CD14-positive monocyte (primary cell): ENCODE data around the gene AP2B1. TPM values are rescaled to one million over a fixed set of nuclear protein-coding genes. Genes with fewer than 3 reads are reported as not detected.

ENCODE experiments used
- DNase-seq, 3 donors: peaks; one replicate each; pipeline ENCODE4 v3.0.0-alpha.2; 2011 to 2022
- H2AFZ ChIP-seq: 2 replicates; pipeline ENCODE4 v1.6.0; 2012; ENCODE audit warnings: mild to moderate bottlenecking, low read depth, low read length, inconsistent platforms; ENCODE audit not compliant: insufficient read depth, poor library complexity, severe bottlenecking
- H3K27ac ChIP-seq, 2 donors: 1 replicate in 1 of 2; 2 replicates in 1 of 2; pipeline ENCODE4 v1.5.1; 2012 to 2013; ENCODE audit warnings: low read length in 2 of 2, control low read depth in 1 of 2, inconsistent platforms in 1 of 2, low read depth in 1 of 2, mild to moderate bottlenecking in 1 of 2
- H3K27me3 ChIP-seq, 2 donors: one replicate each; pipeline versions ENCODE4 v1.6.0 to v1.6.1; 2011 to 2013; ENCODE audit warnings: low read length in 2 of 2; ENCODE audit not compliant: control insufficient read depth in 2 of 2, insufficient read depth in 2 of 2
- H3K36me3 ChIP-seq, 2 donors: replicated peaks in 1 of 2; 1 replicate in 1 of 2; 2 replicates in 1 of 2; pipeline versions ENCODE4 v1.5.1 to v1.6.1; 2012 to 2013; ENCODE audit warnings: low read length in 2 of 2, control low read depth in 1 of 2, inconsistent platforms in 1 of 2, mild to moderate bottlenecking in 1 of 2; ENCODE audit not compliant: insufficient read depth in 2 of 2, control insufficient read depth in 1 of 2
- H3K4me1 ChIP-seq, 2 donors: 1 replicate in 1 of 2; 2 replicates in 1 of 2; pipeline versions ENCODE4 v1.5.1 to v1.6.1; 2012 to 2013; ENCODE audit warnings: low read length in 2 of 2, control low read depth in 1 of 2, inconsistent platforms in 1 of 2, mild to moderate bottlenecking in 1 of 2, moderate library complexity in 1 of 2; ENCODE audit not compliant: insufficient read depth in 2 of 2, control insufficient read depth in 1 of 2
- H3K4me2 ChIP-seq: replicated peaks from 2 replicates; pipeline ENCODE3; 2012; ENCODE audit warnings: low read length, moderate library complexity, mild to moderate bottlenecking; ENCODE audit not compliant: poor library complexity, severe bottlenecking; ENCODE audit errors: extremely low read depth
- H3K4me3 ChIP-seq, 3 experiments: fragments of 200-600 bp in 1 of 3; sonication (generic) in 1 of 3; replicated peaks in 1 of 3; 1 replicate in 2 of 3; 2 replicates in 1 of 3; pipeline ENCODE4 v1.5.1; 2011 to 2013; ENCODE audit warnings: low read length in 3 of 3, mild to moderate bottlenecking in 3 of 3, control low read depth in 2 of 3, low read depth in 2 of 3, inconsistent platforms in 1 of 3, moderate library complexity in 1 of 3
- H3K79me2 ChIP-seq: 2 replicates; pipeline ENCODE4 v1.6.0; 2012; ENCODE audit warnings: mild to moderate bottlenecking, control low read depth, inconsistent platforms, low read length, moderate library complexity; ENCODE audit not compliant: insufficient read depth
- H3K9ac ChIP-seq: 2 replicates; pipeline ENCODE4 v1.6.0; 2017; ENCODE audit warnings: low read length, mild to moderate bottlenecking; ENCODE audit not compliant: insufficient read depth, poor library complexity, severe bottlenecking
- H3K9me3 ChIP-seq, 2 donors: replicated peaks in 1 of 2; 1 replicate in 1 of 2; 2 replicates in 1 of 2; pipeline versions ENCODE4 v1.5.1 to v1.6.1; 2012 to 2013; ENCODE audit warnings: low read length in 2 of 2, control low read depth in 1 of 2; ENCODE audit not compliant: control insufficient read depth in 1 of 2, insufficient read depth in 1 of 2
- H4K20me1 ChIP-seq: 2 replicates; pipeline ENCODE4 v1.6.0; 2012; ENCODE audit warnings: mild to moderate bottlenecking, low read length, control low read depth, moderate library complexity; ENCODE audit not compliant: insufficient read depth
- H3K27ac Mint-ChIP-seq, 7 donors: one replicate each; pipeline ENCODE4 v1.8.0; 2020; ENCODE audit warnings: mild to moderate bottlenecking in 7 of 7, mixed read lengths in 7 of 7, moderate library complexity in 6 of 7, inconsistent platforms in 2 of 7
- H3K27me3 Mint-ChIP-seq, 3 donors: one replicate each; pipeline ENCODE4 v1.8.0; 2021 to 2022; ENCODE audit warnings: low read depth in 3 of 3, mild to moderate bottlenecking in 3 of 3, mixed read lengths in 3 of 3, moderate library complexity in 3 of 3, inconsistent platforms in 1 of 3
- H3K36me3 Mint-ChIP-seq, 2 donors: one replicate each; pipeline ENCODE4 v1.8.0; 2020; ENCODE audit warnings: mixed read lengths in 2 of 2, inconsistent platforms in 1 of 2, mild to moderate bottlenecking in 1 of 2
- H3K4me1 Mint-ChIP-seq: one replicate; pipeline ENCODE4 v1.8.0; 2020; ENCODE audit warnings: mild to moderate bottlenecking, mixed read lengths
- H3K4me3 Mint-ChIP-seq, 2 donors: one replicate each; pipeline ENCODE4 v1.8.0; 2020; ENCODE audit warnings: mild to moderate bottlenecking in 2 of 2, mixed read lengths in 2 of 2, moderate library complexity in 1 of 2
- H3K9me3 Mint-ChIP-seq, 7 donors: one replicate each; pipeline ENCODE4 v1.8.0; 2020 to 2022; ENCODE audit warnings: mixed read lengths in 7 of 7, mild to moderate bottlenecking in 6 of 7, moderate library complexity in 6 of 7, inconsistent platforms in 2 of 7
- WGBS: methylation state at CpG from one replicate; pipeline ENCODE4 v1.1.5; 2013; ENCODE audit warnings: missing lambda C conversion rate; ENCODE audit not compliant: insufficient coverage; 5-methylcytosine and 5-hydroxymethylcytosine counted together
- intact Hi-C, 2 donors: fragments of 100-400 bp; cut with micrococcal nuclease; formaldehyde crosslinking; loops; one replicate each; pipeline versions ENCODE4 v1.15.0 to v1.15.1; 2023
- polyA plus RNA-seq, 3 donors: library from polyadenylated mRNA; depleted of rRNA in 1 of 3; unstranded in 2 of 3; stranded (reverse) in 1 of 3; fragments of 300-500 nt in 2 of 3; fragments of >200 nt in 1 of 3; fragmentation: Illumina TruSeq in 2 of 3; gene quantifications; 1 replicate in 2 of 3; 2 replicates in 1 of 3; pipeline ENCODE4 v1.2.3, GENCODE V29; 2012 to 2021
- TF ChIP-seq, protein P1 (sequence below): fragments of 200-600 bp; IDR thresholded peaks from one replicate; pipeline ENCODE4 v1.8.0; 2022; ENCODE audit warnings: antibody characterized with exemption, mild to moderate bottlenecking

AP2B1 gene
- polyA plus RNA-seq, 3 donors, result 28.7 to 44.2 (median 29.4) TPM

DNA sequence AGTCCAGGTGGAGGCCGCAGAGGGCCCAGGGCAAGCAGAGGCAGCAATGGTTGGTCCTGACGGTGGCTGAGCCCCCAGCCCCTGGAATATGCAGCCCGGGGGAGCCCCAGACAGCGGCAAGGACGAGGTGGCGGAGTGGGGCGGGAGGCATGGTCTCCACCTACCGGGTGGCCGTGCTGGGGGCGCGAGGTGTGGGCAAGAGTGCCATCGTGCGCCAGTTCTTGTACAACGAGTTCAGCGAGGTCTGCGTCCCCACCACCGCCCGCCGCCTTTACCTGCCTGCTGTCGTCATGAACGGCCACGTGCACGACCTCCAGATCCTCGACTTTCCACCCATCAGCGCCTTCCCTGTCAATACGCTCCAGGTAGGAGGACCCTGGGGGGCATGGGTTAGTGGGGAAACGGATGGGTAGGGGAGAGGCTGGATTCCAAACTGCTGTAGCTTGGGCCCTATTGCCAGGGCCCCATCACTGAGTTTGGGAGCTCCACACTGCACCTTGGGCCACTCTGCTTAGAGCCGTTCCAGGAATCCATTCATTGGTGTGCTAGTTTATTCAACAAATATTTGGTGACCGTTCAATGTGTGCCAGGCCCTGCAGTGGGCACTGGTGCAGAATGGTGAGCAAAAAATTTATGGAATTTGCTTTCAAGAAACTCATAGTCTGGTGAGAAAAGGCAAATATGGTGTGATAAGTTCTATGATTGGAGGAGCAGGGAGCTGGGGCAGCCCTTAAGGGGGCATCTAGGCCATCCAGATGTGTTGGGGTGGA, 148.1 kb downstream of the AP2B1 start:
- H3K27ac Mint-ChIP-seq, result no peak overlapping the region
- H3K79me2 ChIP-seq, result no peaks in the 10 kb centered on the region
- intact Hi-C loops, result no loop called here

DNA sequence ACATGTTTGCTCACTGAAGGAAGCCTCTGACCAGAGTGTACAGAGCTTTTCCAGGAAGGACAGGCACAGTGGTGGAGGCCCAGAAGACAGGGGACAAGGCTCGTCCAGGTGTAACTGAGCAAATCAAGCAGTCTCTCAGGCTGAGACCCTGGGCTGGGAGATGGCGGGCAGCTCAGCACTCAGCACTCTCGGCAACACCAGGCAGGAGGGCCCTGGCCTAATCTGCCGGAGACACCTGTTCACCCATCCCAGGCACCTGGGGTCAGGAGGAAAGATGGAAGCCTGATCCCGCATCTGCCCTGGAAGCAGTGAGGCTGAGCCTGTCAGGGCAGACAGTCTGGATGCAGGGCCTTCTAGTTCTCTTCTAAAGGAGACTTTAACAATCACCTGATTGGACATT, 149.1 kb downstream of the AP2B1 start:
- Mint-ChIP-seq H3K36me3 (peaks cover 0 to 1% of the 10 kb centered on the region in 2 donors), H3K27ac (no peak overlapping the region), H3K9me3 (peaks cover 0 to 5% (median 0%) of the 10 kb centered on the region in 7 donors), H3K4me1 (peaks cover 4% of the 10 kb centered on the region), H3K27me3 (peaks cover 28 to 44% (median 39%) of the 10 kb centered on the region in 3 donors), H3K4me3 (no peak overlapping the region)
- H3K4me1 ChIP-seq, result peaks cover 2 to 4% of the 10 kb centered on the region in 2 donors
- intact Hi-C loops, result no loop called here
- no peak overlapping the region for H3K27ac ChIP-seq
- DNase-seq, result no peak
- H3K4me2 ChIP-seq, result no peak overlapping the region
- TF ChIP-seq, protein P1, sequence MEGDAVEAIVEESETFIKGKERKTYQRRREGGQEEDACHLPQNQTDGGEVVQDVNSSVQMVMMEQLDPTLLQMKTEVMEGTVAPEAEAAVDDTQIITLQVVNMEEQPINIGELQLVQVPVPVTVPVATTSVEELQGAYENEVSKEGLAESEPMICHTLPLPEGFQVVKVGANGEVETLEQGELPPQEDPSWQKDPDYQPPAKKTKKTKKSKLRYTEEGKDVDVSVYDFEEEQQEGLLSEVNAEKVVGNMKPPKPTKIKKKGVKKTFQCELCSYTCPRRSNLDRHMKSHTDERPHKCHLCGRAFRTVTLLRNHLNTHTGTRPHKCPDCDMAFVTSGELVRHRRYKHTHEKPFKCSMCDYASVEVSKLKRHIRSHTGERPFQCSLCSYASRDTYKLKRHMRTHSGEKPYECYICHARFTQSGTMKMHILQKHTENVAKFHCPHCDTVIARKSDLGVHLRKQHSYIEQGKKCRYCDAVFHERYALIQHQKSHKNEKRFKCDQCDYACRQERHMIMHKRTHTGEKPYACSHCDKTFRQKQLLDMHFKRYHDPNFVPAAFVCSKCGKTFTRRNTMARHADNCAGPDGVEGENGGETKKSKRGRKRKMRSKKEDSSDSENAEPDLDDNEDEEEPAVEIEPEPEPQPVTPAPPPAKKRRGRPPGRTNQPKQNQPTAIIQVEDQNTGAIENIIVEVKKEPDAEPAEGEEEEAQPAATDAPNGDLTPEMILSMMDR, result no peak
- no peak overlapping the region for H2AFZ ChIP-seq
- no peaks in the 10 kb centered on the region for H3K9me3 ChIP-seq
- H4K20me1 ChIP-seq, result no peaks in the 10 kb centered on the region
- H3K79me2 ChIP-seq, result no peaks in the 10 kb centered on the region
- H3K4me3 ChIP-seq, result no peak overlapping the region
- H3K9ac ChIP-seq, result no peak overlapping the region
- 100% methylated on average over 5 of the region's 5 CpGs for WGBS
- H3K27me3 ChIP-seq, result peaks cover 8 to 26% of the 10 kb centered on the region in 2 donors
- no peaks in the 10 kb centered on the region for H3K36me3 ChIP-seq

More for the DNA sequence above, 148.1 kb downstream of the AP2B1 start:
- no peak overlapping the region for H3K4me2 ChIP-seq
- H3K27ac ChIP-seq, result no peak overlapping the region
- 96% methylated on average over 20 of the region's 29 CpGs for WGBS
- peaks cover 0 to 4% (median 0%) of the 10 kb centered on the region in 7 donors for H3K9me3 Mint-ChIP-seq
- peaks cover 5 to 25% of the 10 kb centered on the region in 2 donors for H3K27me3 ChIP-seq
- peaks cover 31 to 46% (median 38%) of the 10 kb centered on the region in 3 donors for H3K27me3 Mint-ChIP-seq
- TF ChIP-seq, protein P1, result no peak
- H3K4me3 ChIP-seq, result no peak overlapping the region
- H3K9ac ChIP-seq, result no peak overlapping the region
- H3K4me1 Mint-ChIP-seq, result peaks cover 11% of the 10 kb centered on the region
- no peaks in the 10 kb centered on the region for H3K36me3 ChIP-seq
- peaks cover 5 to 11% of the 10 kb centered on the region in 2 donors for H3K36me3 Mint-ChIP-seq
- H3K4me1 ChIP-seq, result peaks cover 4 to 7% of the 10 kb centered on the region in 2 donors
- H4K20me1 ChIP-seq, result no peaks in the 10 kb centered on the region
- no peak overlapping the region for H2AFZ ChIP-seq
- no peak for DNase-seq
- no peaks in the 10 kb centered on the region for H3K9me3 ChIP-seq
- H3K4me3 Mint-ChIP-seq, result no peak overlapping the region
